Pancreas (tissue), 10 donors: ENCODE measurements around the gene ZNF263. TPM values are rescaled to one million over a fixed set of nuclear protein-coding genes. Genes with fewer than 3 reads are reported as not detected.
A peak's percentile ranks its signal among the peaks of the same experiment; 100 is the strongest.
"Not testable (repeated sequence)": the region's sequence is repeated elsewhere in the genome, so short reads cannot be mapped to it uniquely, and the experiment has no call there.

Experiments
- ATAC-seq, 4 donors: fragments of 200-7000 bp; cut with Tn5 transposase; one replicate each; pipeline versions ENCODE4 v1.8.0 to v1.9.1; 2020; ENCODE audit warnings: mild to moderate bottlenecking in 4 of 4, moderate library complexity in 4 of 4
- DNase-seq, 6 donors: peaks; one replicate each; pipeline ENCODE4 v3.0.0-alpha.2; 2020
- FAIRE-seq: peaks from 2 replicates; lab custom pipeline; 2012; peaks lifted over from hg19 to GRCh38; lab: Jason Lieb, UNC
- H3K27ac ChIP-seq, 4 donors: fragments of 200-600 bp; sonication (generic); 1 replicate in 3 of 4; 2 replicates in 1 of 4; pipeline versions ENCODE4 v1.5.0 to v1.8.0; 2020
- H3K27me3 ChIP-seq, 4 donors: fragments of 200-600 bp; one replicate each; pipeline ENCODE4 v1.8.0; 2021
- H3K36me3 ChIP-seq, 3 donors: fragments of 200-600 bp; sonication (generic) in 1 of 3; one replicate each; pipeline versions ENCODE4 v1.5.0 to v1.8.0; 2020 to 2021
- H3K4me1 ChIP-seq, 3 donors: fragments of 200-600 bp; one replicate each; pipeline ENCODE4 v1.8.0; 2021
- H3K4me3 ChIP-seq, 4 donors: fragments of 200-600 bp; sonication (generic) in 2 of 4; one replicate each; pipeline versions ENCODE4 v1.5.0 to v1.8.0; 2020 to 2021
- H3K9me3 ChIP-seq, 4 donors: fragments of 200-600 bp; one replicate each; pipeline ENCODE4 v1.8.0; 2021
- CTCF ChIP-seq, 4 donors: fragments of 200-600 bp; sonication (generic) in 3 of 4; IDR thresholded peaks; one replicate each; pipeline versions ENCODE4 v1.5.0 to v1.8.0; 2021; ENCODE audit warnings: antibody characterized with exemption in 4 of 4
- WGBS, 2 donors: extraction: QIAGEN DNeasy Blood & Tissue Kit; methylation state at CpG; one replicate each; pipeline ENCODE4 v1.1.7; 2013; 5-methylcytosine and 5-hydroxymethylcytosine counted together
- intact Hi-C, 3 donors: fragments of 100-400 bp; cut with DNase I; formaldehyde crosslinking; loops; one replicate each; pipeline versions ENCODE4 v1.11.1 to v1.14.2; 2022
- polyA plus RNA-seq, 2 donors: library from polyadenylated mRNA; stranded (reverse); fragments of 200-250 nt; gene quantifications; one replicate each; pipeline ENCODE4 v1.2.3, GENCODE V29; 2013
- total RNA-seq, 6 donors: library from RNA; stranded (reverse); fragmentation: NEBNext Ultra II Directional in 4 of 6; extraction: Animal tissue kit (Norgen Biotek cat#: 25700) in 4 of 6; gene quantifications; one replicate each; pipeline versions ENCODE4 v1.2.1 to v1.2.4, GENCODE V29; 2021 to 2023
- donor health status: healthy with polysubstance abuse.
- donor health status: DM: no; HTN: no; CAD: no; lungs with moderate emphysema.
- donor health status: DM: no; HTN: no; CAD: no.
- donor health status: control.
- donor health status: control.
- donor health status: Bipolar disorder and iron deficiency.
- donor health status: DM: yes; HTN: yes; CAD: no.
- donor health status: DM: no; HTN: no; CAD: no.
- donor health status: DM: no; HTN: no; CAD: no.
- donor health status: DM: yes; HTN: yes; CAD: no.

Gene ZNF263
- total and polyA plus RNA-seq, 8 donors: 9.2 to 20.8 (median 11.0) TPM

DNA sequence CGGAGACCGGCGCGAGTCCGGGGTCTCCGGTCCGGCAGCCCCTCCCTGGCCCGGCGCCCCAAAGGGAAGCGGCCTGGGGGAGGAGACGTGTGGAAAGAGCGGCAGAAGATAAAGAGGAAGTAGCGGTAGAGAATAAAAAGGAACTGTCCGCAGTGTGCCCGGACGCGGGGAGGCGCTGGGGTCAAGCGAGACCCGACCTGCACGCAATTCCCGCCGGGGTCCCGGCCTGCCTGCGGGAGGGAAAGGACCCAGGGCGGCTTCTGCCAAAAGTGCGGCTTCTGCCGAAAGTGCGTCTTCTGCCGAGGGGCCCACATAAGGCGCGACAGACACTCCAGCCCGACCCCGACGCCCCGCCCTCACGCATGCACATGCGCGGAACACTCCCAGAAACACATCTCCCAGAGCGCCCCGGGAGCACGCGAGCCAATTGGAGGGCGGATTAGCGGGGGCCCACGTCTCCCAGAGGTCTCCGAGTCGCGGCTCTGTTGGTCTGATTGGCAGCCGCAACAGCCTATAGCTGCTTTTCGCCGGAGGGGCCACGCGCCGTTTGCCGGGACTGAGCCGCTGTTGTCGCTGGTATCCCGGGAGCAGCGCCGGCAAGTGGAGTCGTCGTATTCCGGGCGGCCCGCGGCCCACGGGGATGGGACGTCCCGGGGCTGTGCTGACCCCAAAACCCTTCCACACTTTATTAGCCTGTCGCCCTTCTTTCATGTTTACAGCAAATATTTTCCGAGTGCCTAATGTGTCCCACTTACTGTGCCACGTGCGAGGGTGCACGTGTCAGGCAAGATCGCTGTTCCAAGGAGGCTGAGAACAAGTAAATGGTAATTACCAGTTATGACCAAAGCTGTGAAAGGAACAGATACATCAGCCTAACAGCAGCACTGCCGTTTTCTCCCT, 18.9 kb upstream of the ZNF263 start:
- FAIRE-seq (no peak), ATAC-seq (peak; percentile 94 to 96 (median 95)), DNase-seq (peak; percentile 92 to 98 (median 94))
- no peaks in the 10 kb centered on the region for H3K27me3 ChIP-seq
- no peak for TF ChIP-seq CTCF (IDR thresholded peaks at IDR 0.05)
- H3K9me3 ChIP-seq: no peaks in the 10 kb centered on the region
- H3K4me3 ChIP-seq: peak overlapping the region; percentile 65 to 85 (median 74)
- WGBS, 2 donors: 2% methylated on average over 77 of the region's 77 CpGs
- H3K36me3 ChIP-seq: no peaks in the 10 kb centered on the region
- intact Hi-C loops: no loop called here
- H3K27ac ChIP-seq: peak overlapping the region; percentile 89 to 97 (median 92)
- H3K4me1 ChIP-seq: peaks cover 0 to 6% (median 3%) of the 10 kb centered on the region in 3 donors

DNA sequence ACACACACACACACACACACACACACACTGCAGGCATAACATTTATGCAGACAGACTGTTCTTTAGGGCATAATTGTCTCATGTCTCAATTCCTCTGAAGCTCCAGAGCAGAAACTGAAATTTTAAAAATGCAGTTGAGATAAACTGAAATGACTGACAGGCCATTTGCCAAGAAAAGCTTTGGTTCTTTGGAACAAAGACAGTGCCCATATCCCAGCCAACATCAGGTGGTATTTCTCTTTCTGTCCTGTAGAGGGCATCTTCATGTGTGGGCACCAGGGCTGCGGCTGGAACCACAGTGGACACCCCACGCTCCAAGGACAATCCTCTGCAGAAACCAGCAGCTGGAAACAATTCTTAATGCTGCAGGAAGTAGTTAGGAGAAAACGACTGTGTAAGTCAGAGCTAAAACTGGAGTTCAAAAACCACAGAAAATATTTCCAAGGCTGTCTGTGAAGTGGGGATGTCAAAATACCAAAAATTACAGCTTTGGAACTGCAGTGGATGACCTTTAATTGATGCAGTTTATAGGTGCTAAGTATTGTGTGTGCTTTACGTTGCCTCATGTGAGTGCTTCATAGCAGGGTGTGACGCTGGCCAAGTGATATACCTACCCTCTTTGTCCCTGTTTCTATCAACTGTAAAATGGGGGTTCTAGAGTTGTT, 16.3 kb upstream of the ZNF263 start:
- 65 to 82% methylated on average over 5 of the region's 5 CpGs for WGBS, 2 donors
- intact Hi-C loops: no loop called here
- ATAC-seq: no peak
- Histone ChIP-seq H3K9me3 (no peaks in the 10 kb centered on the region), H3K27ac (no peak overlapping the region), H3K4me1 (peaks cover 0 to 6% (median 3%) of the 10 kb centered on the region in 3 donors), H3K4me3 (no peak overlapping the region), H3K36me3 (no peaks in the 10 kb centered on the region), H3K27me3 (no peaks in the 10 kb centered on the region)
- peak in 1 of 6 donors; percentile 31 for DNase-seq
- FAIRE-seq: no peak
- TF ChIP-seq CTCF (IDR thresholded peaks at IDR 0.05): peak in 3 of 4 donors; percentile 11 to 21 (median 21)

- no peaks in the 10 kb centered on the region for H3K36me3 ChIP-seq
- FAIRE-seq (no peak), DNase-seq (no peak), ATAC-seq (no peak)
- H3K27ac ChIP-seq: no peak overlapping the region
- H3K4me1 ChIP-seq: peaks cover 0 to 6% (median 3%) of the 10 kb centered on the region in 3 donors
- H3K4me3 ChIP-seq: no peak overlapping the region
- intact Hi-C loops: no loop called here
- no peak for TF ChIP-seq CTCF (IDR thresholded peaks at IDR 0.05)
- no peaks in the 10 kb centered on the region for H3K27me3 ChIP-seq
- 66 to 85% methylated on average over 1 of the region's 1 CpG for WGBS, 2 donors
- no peaks in the 10 kb centered on the region for H3K9me3 ChIP-seq
These were observed 15.0 kb upstream of the ZNF263 start for GRCh38 chr16:3268294-3268693.

DNA sequence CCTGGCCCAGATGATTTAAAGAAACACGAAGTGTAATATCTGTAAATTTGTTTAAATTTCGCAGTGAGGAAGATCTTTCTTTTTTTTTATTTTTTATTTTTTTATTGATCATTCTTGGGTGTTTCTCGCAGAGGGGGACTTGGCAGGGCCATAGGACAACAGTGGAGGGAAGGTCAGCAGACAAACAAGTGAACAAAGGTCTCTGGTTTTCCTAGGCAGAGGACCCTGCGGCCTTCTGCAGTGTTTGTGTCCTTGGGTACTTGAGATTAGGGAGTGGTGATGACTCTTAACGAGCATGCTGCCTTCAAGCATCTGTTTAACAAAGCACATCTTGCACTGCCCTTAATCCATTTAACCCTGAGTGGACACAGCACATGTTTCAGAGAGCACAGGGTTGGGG, 12.6 kb upstream of the ZNF263 start:
- intact Hi-C loops, H3K4me1 ChIP-seq, ATAC-seq, H3K9me3 ChIP-seq, H3K27me3 ChIP-seq, FAIRE-seq, H3K27ac ChIP-seq, H3K36me3 ChIP-seq, H3K4me3 ChIP-seq, DNase-seq: not testable (repeated sequence)
- WGBS, 2 donors: 72 to 91% methylated on average over 4 to 5 of the region's 5 CpGs

GRCh38 chr16:3271281-3271680, 12.0 kb upstream of the ZNF263 start:
- H3K4me3 ChIP-seq, intact Hi-C loops, H3K36me3 ChIP-seq, H3K27me3 ChIP-seq, H3K4me1 ChIP-seq, DNase-seq, FAIRE-seq, H3K9me3 ChIP-seq, H3K27ac ChIP-seq, ATAC-seq: not testable (repeated sequence)
- 91 to 94% methylated on average over 22 of the region's 22 CpGs for WGBS, 2 donors
